ENCODE measurements around the gene INAVA.

- TF ChIP-seq CTCF (IDR thresholded peaks at IDR 0.05 in 2 of 3, conservative IDR thresholded peaks at IDR 0.05 in 1 of 3; ENCODE audit: control insufficient read depth in 2 of 3, extremely low read depth in 1 of 3, insufficient read depth in 1 of 3, low read depth in 3 of 3, low read length in 3 of 3), result no peak
- TF ChIP-seq POLR2A (IDR thresholded peaks at IDR 0.05; ENCODE audit: low read depth, low read length), result no peak
- no peak for TF ChIP-seq SIN3A (IDR thresholded peaks at IDR 0.05; ENCODE audit: low read depth, low read length)
- no peak for TF ChIP-seq RELB (IDR thresholded peaks at IDR 0.05; ENCODE audit: low read depth)
- no peak for TF ChIP-seq POLR2AphosphoS5 (IDR thresholded peaks at IDR 0.05; ENCODE audit: low read length)
- TF ChIP-seq IKZF2 (IDR thresholded peaks at IDR 0.05), result no peak
- TF ChIP-seq USF2 (IDR thresholded peaks at IDR 0.05; ENCODE audit: borderline replicate concordance, low read depth, low read length), result no peak
- TF ChIP-seq STAT1 (conservative IDR thresholded peaks at IDR 0.05), result no peak
These were observed 20.9 kb upstream of the INAVA start for GRCh38 chr1:200873671-200874397.

All from GM12878 (cell line).